Activated CD4-positive, alpha-beta T cell treated with anti-CD3 and anti-CD28 coated beads, Interleukin-2, amount 10 ng/mL, durations not matched to agents 7 days and 5 days (primary cell): ENCODE results near the gene ZNF530. TPM values are rescaled to one million over a fixed set of nuclear protein-coding genes. Genes with fewer than 3 reads are reported as not detected.
A peak's percentile ranks its signal among the peaks of the same experiment; 100 is the strongest.

ENCODE experiments used
- CTCF ChIA-PET: fragments of 350-600 bp; sonication (Branson Sonifier 250); formaldehyde crosslinking; loops from one replicate; lab custom pipeline; 2021; ENCODE audit warnings: antibody characterized with exemption; lab: Charles Lee
- POLR2A ChIA-PET: fragments of 350-600 bp; sonication (Branson Sonifier 250); formaldehyde crosslinking; loops from one replicate; lab custom pipeline; 2021; ENCODE audit warnings: antibody characterized with exemption; lab: Charles Lee
- DNase-seq: peaks from one replicate; pipeline ENCODE4 v3.0.0-alpha.2; 2020
- H3K27ac Mint-ChIP-seq: one replicate; pipeline ENCODE4 v1.8.0; 2021; ENCODE audit warnings: mild to moderate bottlenecking, moderate library complexity, mixed read lengths
- H3K27me3 Mint-ChIP-seq: one replicate; pipeline ENCODE4 v1.8.0; 2021; ENCODE audit warnings: mixed read lengths
- H3K36me3 Mint-ChIP-seq: one replicate; pipeline ENCODE4 v1.8.0; 2021; ENCODE audit warnings: low read depth, mixed read lengths
- H3K4me1 Mint-ChIP-seq: one replicate; pipeline ENCODE4 v1.8.0; 2021; ENCODE audit warnings: mixed read lengths
- H3K4me3 Mint-ChIP-seq: one replicate; pipeline ENCODE4 v1.8.0; 2021; ENCODE audit warnings: mild to moderate bottlenecking, moderate library complexity, mixed read lengths
- H3K9me3 Mint-ChIP-seq: one replicate; pipeline ENCODE4 v1.8.0; 2021; ENCODE audit warnings: mixed read lengths
- total RNA-seq, 2 experiments: library from RNA; stranded (reverse); gene quantifications; one replicate each; pipeline ENCODE4 v1.2.3, GENCODE V29; 2021

Gene ZNF530
- total RNA-seq, 2 experiments from 2014 or later, result 10.3 to 12.1 TPM

- DNase-seq, result peak; percentile 88
- no peaks in the 10 kb centered on the region for H3K27me3 Mint-ChIP-seq
- H3K4me1 Mint-ChIP-seq, result peaks cover 17% of the 10 kb centered on the region
- peak within 1 kb of the TSS; percentile 86 for H3K4me3 Mint-ChIP-seq
- H3K36me3 Mint-ChIP-seq, result peaks cover 48% of the 10 kb centered on the region
- POLR2A ChIA-PET, result interaction anchor here (0.7 kb wide), 1 partner anchor 674 kb away, joined by 3 read pairs; no protein-coding TSS in a partner anchor
- H3K9me3 Mint-ChIP-seq, result peaks cover 37% of the 10 kb centered on the region
- peak within 1 kb of the TSS; percentile 90 for H3K27ac Mint-ChIP-seq
- CTCF ChIA-PET, result interaction anchor here (2.2 kb wide), 1 partner anchor 156 kb away, joined by 5 read pairs; the partner anchor contains the start of gene ZNF772
Observed at GRCh38 chr19:57632987-57633831, 33.5 kb downstream of the ZNF530 start, which contains the start of gene ZNF211. ZNF211 (plus strand) TSS chr19:57633168; CDS start chr19:57633347, 179 bp downstream.

DNA sequence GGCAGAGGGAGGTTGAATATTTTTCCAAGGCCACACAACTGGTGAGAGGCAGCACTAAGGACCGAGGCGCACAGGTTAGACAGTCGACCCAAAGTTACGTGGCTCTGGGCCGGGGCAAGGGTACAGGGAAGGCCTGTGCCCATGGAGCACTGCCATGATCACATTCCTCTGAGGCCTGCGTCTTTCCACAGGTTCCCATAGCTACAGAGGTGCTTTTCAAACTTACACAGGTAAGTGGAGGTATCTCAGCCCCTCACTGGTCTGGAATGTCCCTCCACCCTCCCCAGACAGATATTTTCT, 34.1 kb downstream of the ZNF530 start:
- CTCF ChIA-PET, result interaction anchor here (2.2 kb wide), 1 partner anchor 156 kb away, joined by 5 read pairs; the partner anchor contains the start of gene ZNF772
- peak overlapping the region; percentile 86 for H3K4me3 Mint-ChIP-seq
- H3K27me3 Mint-ChIP-seq, result no peaks in the 10 kb centered on the region
- peaks cover 40% of the 10 kb centered on the region for H3K9me3 Mint-ChIP-seq
- H3K36me3 Mint-ChIP-seq, result peaks cover 53% of the 10 kb centered on the region
- DNase-seq, result no peak
- POLR2A ChIA-PET, result no interaction called here
- H3K27ac Mint-ChIP-seq, result peak overlapping the region; percentile 90
- H3K4me1 Mint-ChIP-seq, result peaks cover 17% of the 10 kb centered on the region

DNA sequence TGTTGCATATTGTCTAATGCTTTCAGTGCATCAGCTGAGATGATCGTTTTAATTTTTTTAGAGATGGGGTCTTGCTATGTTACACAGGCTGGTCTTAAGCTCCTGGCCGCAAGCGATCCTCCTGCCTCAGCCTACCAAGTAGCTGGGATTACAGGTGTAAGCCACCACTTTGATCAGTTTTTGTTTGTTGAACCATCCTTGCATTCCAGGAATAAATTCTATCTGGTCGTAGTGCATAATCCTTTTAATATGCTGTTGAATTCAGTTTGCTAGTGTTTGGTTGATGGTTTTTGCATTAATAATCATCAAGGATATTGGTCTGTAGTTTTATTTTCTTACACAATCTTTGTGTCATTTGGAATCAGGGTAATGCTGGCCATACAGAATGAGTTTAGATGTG, 37.7 kb downstream of the ZNF530 start:
- no peak for DNase-seq
- Mint-ChIP-seq H3K4me3 (no peak overlapping the region), H3K9me3 (peaks cover 62% of the 10 kb centered on the region), H3K36me3 (peaks cover 84% of the 10 kb centered on the region), H3K27ac (no peak overlapping the region), H3K27me3 (no peaks in the 10 kb centered on the region), H3K4me1 (peaks cover 17% of the 10 kb centered on the region)
- ChIA-PET CTCF (no interaction called here), POLR2A (no interaction called here)

GRCh38 chr19:57641715-57642234, 42.1 kb downstream of the ZNF530 start:
- peaks cover 70% of the 10 kb centered on the region for H3K9me3 Mint-ChIP-seq
- ChIA-PET CTCF (interaction anchor here (1.5 kb wide), 2 partner anchors 24 to 40 kb away, joined by 3 to 6 read pairs; partner anchors contain the start of gene ZNF551), POLR2A (no interaction called here)
- H3K36me3 Mint-ChIP-seq, result peaks cover 66% of the 10 kb centered on the region
- H3K27ac Mint-ChIP-seq, result no peak overlapping the region
- no peak overlapping the region for H3K4me3 Mint-ChIP-seq
- no peaks in the 10 kb centered on the region for H3K4me1 Mint-ChIP-seq
- DNase-seq, result no peak
- H3K27me3 Mint-ChIP-seq, result no peaks in the 10 kb centered on the region

DNA sequence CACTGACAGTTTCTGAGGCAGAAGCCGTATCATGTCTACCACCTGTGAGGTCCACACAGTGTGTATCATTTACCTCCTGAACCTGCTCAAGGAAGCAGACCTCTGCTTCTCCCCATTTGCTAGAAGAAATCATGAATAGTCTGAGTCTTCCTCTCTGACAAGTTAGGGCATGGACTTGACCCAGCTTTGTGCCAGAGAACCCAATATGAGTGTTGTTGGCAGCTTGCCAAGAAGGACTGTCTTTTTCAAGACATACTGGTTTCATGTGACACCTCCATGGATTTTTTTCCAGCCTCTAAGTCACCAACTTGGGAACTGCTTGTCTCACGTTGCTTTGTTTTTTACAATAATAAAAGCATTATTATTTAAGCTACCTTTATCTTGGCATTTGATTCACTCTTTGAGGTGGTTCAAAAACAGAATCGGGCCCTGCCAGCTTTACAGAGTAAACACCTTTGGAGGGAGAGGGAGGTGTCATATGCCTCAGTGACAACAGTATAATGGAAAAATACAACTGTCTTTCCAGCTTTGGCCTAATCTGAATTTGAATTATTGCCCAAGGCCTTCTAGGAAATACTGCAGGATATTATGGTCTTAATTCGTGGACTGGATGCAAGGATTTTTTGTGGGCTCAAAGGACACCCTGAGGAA, 42.8 kb downstream of the ZNF530 start:
- no peaks in the 10 kb centered on the region for H3K4me1 Mint-ChIP-seq
- H3K27ac Mint-ChIP-seq, result no peak overlapping the region
- peaks cover 68% of the 10 kb centered on the region for H3K9me3 Mint-ChIP-seq
- ChIA-PET CTCF (interaction anchor here (0.8 to 1.5 kb wide), 3 partner anchors 11 to 39 kb away, joined by 3 to 6 read pairs (median 3); partner anchors contain the start of gene ZNF551), POLR2A (no interaction called here)
- H3K4me3 Mint-ChIP-seq, result no peak overlapping the region
- no peak for DNase-seq
- peaks cover 59% of the 10 kb centered on the region for H3K36me3 Mint-ChIP-seq
- H3K27me3 Mint-ChIP-seq, result no peaks in the 10 kb centered on the region

DNA sequence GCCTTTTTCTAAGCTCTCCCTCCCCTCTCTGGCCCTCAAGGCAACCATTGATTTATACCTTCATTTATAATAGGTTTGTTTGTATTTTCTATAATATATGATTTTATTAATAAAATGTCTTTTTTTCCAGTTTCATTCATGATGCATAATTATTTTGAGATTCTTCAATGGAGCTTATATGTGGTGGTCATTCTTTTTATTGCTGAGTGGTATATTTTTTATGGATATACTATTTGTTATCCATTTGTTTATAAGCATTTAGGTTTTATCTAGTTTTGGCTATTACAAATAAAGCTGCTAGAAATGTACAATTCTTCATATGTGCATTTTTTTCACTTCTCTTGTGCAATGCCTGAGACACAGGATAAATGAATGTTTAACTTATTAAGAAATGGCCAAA, 44.0 kb downstream of the ZNF530 start:
- H3K36me3 Mint-ChIP-seq, result peaks cover 48% of the 10 kb centered on the region
- CTCF ChIA-PET, result no interaction called here
- no peak overlapping the region for H3K4me3 Mint-ChIP-seq
- H3K9me3 Mint-ChIP-seq, result peaks cover 64% of the 10 kb centered on the region
- no peaks in the 10 kb centered on the region for H3K4me1 Mint-ChIP-seq
- POLR2A ChIA-PET, result no interaction called here
- H3K27me3 Mint-ChIP-seq, result no peaks in the 10 kb centered on the region
- H3K27ac Mint-ChIP-seq, result no peak overlapping the region
- DNase-seq, result no peak

- peaks cover 46% of the 10 kb centered on the region for H3K9me3 Mint-ChIP-seq
- no peak overlapping the region for H3K27ac Mint-ChIP-seq
Observed at GRCh38 chr19:57648331-57649003, 48.8 kb downstream of the ZNF530 start.

GRCh38 chr19:57651654-57651996, 51.9 kb downstream of the ZNF530 start:
- peaks cover 57% of the 10 kb centered on the region for H3K9me3 Mint-ChIP-seq
- no peak for DNase-seq
- H3K4me3 Mint-ChIP-seq, result no peak overlapping the region
- H3K36me3 Mint-ChIP-seq, result peaks cover 10% of the 10 kb centered on the region
- CTCF ChIA-PET, result interaction anchor here (0.6 kb wide), 1 partner anchor 21 kb away, joined by 3 read pairs; no protein-coding TSS in a partner anchor
- no peaks in the 10 kb centered on the region for H3K27me3 Mint-ChIP-seq
- no peak overlapping the region for H3K27ac Mint-ChIP-seq
- H3K4me1 Mint-ChIP-seq, result peaks cover 9% of the 10 kb centered on the region
- POLR2A ChIA-PET, result no interaction called here

More at GRCh38 chr19:57648331-57649003, 48.8 kb downstream of the ZNF530 start:
- no peak for DNase-seq
- CTCF ChIA-PET, result interaction anchor here (0.6 kb wide), 1 partner anchor 272 kb away, joined by 3 read pairs; no protein-coding TSS in a partner anchor
- Mint-ChIP-seq H3K4me3 (no peak overlapping the region), H3K36me3 (peaks cover 13% of the 10 kb centered on the region), H3K4me1 (peaks cover 9% of the 10 kb centered on the region), H3K27me3 (no peaks in the 10 kb centered on the region)
- POLR2A ChIA-PET, result no interaction called here

- H3K4me1 Mint-ChIP-seq, result peaks cover 9% of the 10 kb centered on the region
- H3K36me3 Mint-ChIP-seq, result peaks cover 10% of the 10 kb centered on the region
- no peak overlapping the region for H3K27ac Mint-ChIP-seq
- CTCF ChIA-PET, result no interaction called here
- DNase-seq, result no peak
- H3K4me3 Mint-ChIP-seq, result no peak overlapping the region
- no peaks in the 10 kb centered on the region for H3K27me3 Mint-ChIP-seq
- peaks cover 53% of the 10 kb centered on the region for H3K9me3 Mint-ChIP-seq
- POLR2A ChIA-PET, result no interaction called here
Observed at GRCh38 chr19:57653689-57654088, 54.0 kb downstream of the ZNF530 start.

DNA sequence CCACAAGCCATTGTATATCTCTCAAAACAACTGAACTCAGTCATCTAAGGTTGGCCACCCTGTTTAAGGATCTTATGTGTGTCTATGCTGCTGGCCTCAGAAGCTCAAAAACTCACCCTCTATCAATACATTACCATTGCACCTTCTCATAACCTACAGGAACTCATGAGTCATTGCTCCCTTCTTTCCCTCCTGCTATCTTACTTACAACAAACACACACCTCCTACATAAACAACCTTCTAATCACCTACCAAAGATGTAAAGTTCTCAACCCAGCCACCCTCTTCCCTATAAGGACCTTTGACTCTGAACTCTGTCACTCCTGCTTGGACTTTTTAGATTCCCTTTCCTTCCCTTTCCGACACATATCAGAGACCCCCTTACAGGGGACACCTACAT, 55.8 kb downstream of the ZNF530 start:
- Mint-ChIP-seq H3K36me3 (peaks cover 10% of the 10 kb centered on the region), H3K9me3 (peaks cover 50% of the 10 kb centered on the region), H3K27ac (no peak overlapping the region), H3K27me3 (no peaks in the 10 kb centered on the region), H3K4me1 (peaks cover 9% of the 10 kb centered on the region), H3K4me3 (no peak overlapping the region)
- POLR2A ChIA-PET, result no interaction called here
- DNase-seq, result no peak
- CTCF ChIA-PET, result interaction anchor here (1.1 kb wide), 1 partner anchor 22 kb away, joined by 3 read pairs; no protein-coding TSS in a partner anchor

DNA sequence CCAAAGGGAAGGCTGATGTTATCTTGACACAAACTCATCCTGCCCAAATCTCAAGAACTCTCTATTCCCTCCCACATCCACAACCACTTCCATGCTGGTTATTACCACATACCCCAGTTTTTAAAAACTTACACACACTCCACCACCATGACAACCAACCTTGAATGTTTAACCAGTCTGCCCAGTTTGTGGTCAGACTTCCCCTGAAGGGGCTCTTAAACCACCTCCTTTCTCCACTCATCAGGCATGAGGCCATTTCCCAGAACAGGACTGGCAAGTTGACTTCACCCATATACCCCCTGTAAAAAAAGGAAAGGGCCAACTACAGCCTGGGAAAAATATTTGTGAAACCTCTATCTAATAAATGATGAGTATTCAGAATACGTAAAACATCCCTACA, 56.7 kb downstream of the ZNF530 start:
- Mint-ChIP-seq H3K4me3 (no peak overlapping the region), H3K27me3 (peaks cover 2% of the 10 kb centered on the region), H3K27ac (no peak overlapping the region), H3K36me3 (peaks cover 8% of the 10 kb centered on the region), H3K4me1 (peaks cover 7% of the 10 kb centered on the region), H3K9me3 (peaks cover 49% of the 10 kb centered on the region)
- ChIA-PET CTCF (interaction anchor here (1.1 kb wide), 1 partner anchor 21 kb away, joined by 3 read pairs; no protein-coding TSS in a partner anchor), POLR2A (no interaction called here)
- no peak for DNase-seq
